HG03354 (cell line): ENCODE measurements around the gene VPS39.

Source experiments
- ATAC-seq: cut with Tn5 transposase; IDR thresholded peaks from one replicate; pipeline ENCODE4 v1.9.1; 2021; ENCODE audit warnings: mild to moderate bottlenecking; ENCODE audit not compliant: unreplicated experiment, poor library complexity, severe bottlenecking

VPS39 gene

GRCh38 chr15:42149493-42150218, 58.4 kb downstream of the VPS39 start:
- ATAC-seq = no peak

GRCh38 chr15:42148808-42149492, 59.2 kb downstream of the VPS39 start:
- ATAC-seq = no peak

- ATAC-seq = no peak
Observed at GRCh38 chr15:42147431-42147735, 60.7 kb downstream of the VPS39 start.

GRCh38 chr15:42146551-42147430, 61.3 kb downstream of the VPS39 start:
- no peak for ATAC-seq

GRCh38 chr15:42145546-42146455, 62.3 kb downstream of the VPS39 start:
- ATAC-seq = no peak

GRCh38 chr15:42144841-42145375, 63.2 kb downstream of the VPS39 start:
- ATAC-seq = no peak

- no peak for ATAC-seq
Observed at GRCh38 chr15:42143866-42144625, 64.1 kb downstream of the VPS39 start.

- no peak for ATAC-seq
Observed at GRCh38 chr15:42143356-42143755, 64.7 kb downstream of the VPS39 start.

- no peak for ATAC-seq
Observed at GRCh38 chr15:42141795-42142667, 66.1 kb downstream of the VPS39 start.

- no peak for ATAC-seq
Observed at GRCh38 chr15:42141246-42141645, 66.9 kb downstream of the VPS39 start.

GRCh38 chr15:42140383-42141070, 67.6 kb downstream of the VPS39 start:
- no peak for ATAC-seq

- no peak for ATAC-seq
Observed at GRCh38 chr15:42139596-42139995, 68.5 kb downstream of the VPS39 start.

GRCh38 chr15:42138968-42139386, 69.1 kb downstream of the VPS39 start:
- no peak for ATAC-seq

GRCh38 chr15:42138411-42138810, 69.7 kb downstream of the VPS39 start:
- ATAC-seq = no peak

- no peak for ATAC-seq
Observed at GRCh38 chr15:42137461-42138261, 70.4 kb downstream of the VPS39 start.

- no peak for ATAC-seq
Observed at GRCh38 chr15:42136513-42136912, 71.6 kb downstream of the VPS39 start.
